WTC11 (cell line): ENCODE results near the gene HSF5. TPM values are rescaled to one million over a fixed set of nuclear protein-coding genes. Genes with fewer than 3 reads are reported as not detected.

Source experiments
- ATAC-seq: fragments of 200-7000 bp; cut with Tn5 transposase; 2 replicates; pipeline ENCODE4 v1.10.0; 2021; ENCODE audit warnings: mild to moderate bottlenecking, moderate library complexity
- CTCF ChIA-PET: fragments of 300-600 bp; sonication (Branson Sonifier 250); formaldehyde crosslinking; loops from one replicate; lab custom pipeline; 2021; ENCODE audit warnings: antibody characterized with exemption; lab: Charles Lee
- POLR2A ChIA-PET: fragments of 350-600 bp; sonication (Branson Sonifier 250); formaldehyde crosslinking; loops from one replicate; lab custom pipeline; 2021; ENCODE audit warnings: antibody characterized with exemption; lab: Charles Lee
- DNase-seq: peaks from one replicate; pipeline ENCODE4 v3.0.0; 2021; ENCODE audit warnings: low spot score
- H3K27ac Mint-ChIP-seq: 2 replicates; pipeline ENCODE4 v1.8.0; 2021; ENCODE audit warnings: mixed read lengths
- H3K27me3 Mint-ChIP-seq: 2 replicates; pipeline ENCODE4 v1.8.0; 2021; ENCODE audit warnings: low read depth, mild to moderate bottlenecking, moderate library complexity, mixed read lengths
- H3K36me3 Mint-ChIP-seq: 2 replicates; pipeline ENCODE4 v1.8.0; 2021; ENCODE audit warnings: mixed read lengths
- H3K4me1 Mint-ChIP-seq: 2 replicates; pipeline ENCODE4 v1.8.0; 2022; ENCODE audit warnings: mixed read lengths
- H3K4me3 Mint-ChIP-seq: 2 replicates; pipeline ENCODE4 v1.8.0; 2021; ENCODE audit warnings: mild to moderate bottlenecking, moderate library complexity, mixed read lengths
- H3K9me3 Mint-ChIP-seq: 2 replicates; pipeline ENCODE4 v1.8.0; 2021; ENCODE audit warnings: mixed read lengths
- ELF4 ChIP-seq: sonication (generic); formaldehyde crosslinking; IDR thresholded peaks from 2 replicates; pipeline ENCODE4 v1.8.1; 2022; ENCODE audit warnings: low read depth, mild to moderate bottlenecking, moderate library complexity, missing genetic modification reagents
- ESRRA ChIP-seq: sonication (generic); formaldehyde crosslinking; IDR thresholded peaks from 2 replicates; pipeline ENCODE4 v1.8.1; 2022; ENCODE audit warnings: mild to moderate bottlenecking, missing genetic modification reagents, borderline replicate concordance
- FOXJ3 ChIP-seq: sonication (generic); formaldehyde crosslinking; IDR thresholded peaks from 2 replicates; pipeline ENCODE4 v1.9.0; 2021; ENCODE audit warnings: missing genetic modification reagents, mild to moderate bottlenecking, borderline replicate concordance
- JAZF1 ChIP-seq: fragments of 250-450 bp; sonication (Bioruptor Pico); IDR thresholded peaks from 2 replicates; pipeline ENCODE4 v1.9.0; 2021; ENCODE audit warnings: moderate library complexity, mild to moderate bottlenecking, inconsistent platforms
- MYBL2 ChIP-seq: sonication (generic); formaldehyde crosslinking; IDR thresholded peaks from 2 replicates; pipeline ENCODE4 v1.8.1; 2023; ENCODE audit warnings: mild to moderate bottlenecking, moderate library complexity, missing genetic modification reagents
- SP1 ChIP-seq: sonication (generic); formaldehyde crosslinking; conservative IDR thresholded peaks from 2 replicates; pipeline ENCODE4 v1.8.1; 2022; ENCODE audit warnings: missing genetic modification reagents
- TEAD1 ChIP-seq: sonication (generic); formaldehyde crosslinking; IDR thresholded peaks from 2 replicates; pipeline ENCODE4 v1.8.0; 2022; ENCODE audit warnings: mild to moderate bottlenecking, missing genetic modification reagents
- ZBTB21 ChIP-seq: sonication (generic); formaldehyde crosslinking; IDR thresholded peaks from 2 replicates; pipeline ENCODE4 v1.8.1; 2023; ENCODE audit warnings: mild to moderate bottlenecking, missing genetic modification reagents, borderline replicate concordance
- total RNA-seq: library from RNA; stranded (reverse); gene quantifications from 3 replicates; pipeline ENCODE4 v1.2.3, GENCODE V29; 2021
- TF ChIP-seq, protein P1 (sequence below): sonication (generic); formaldehyde crosslinking; IDR thresholded peaks from 2 replicates; pipeline ENCODE4 v1.8.1; 2022; ENCODE audit warnings: missing genetic modification reagents, borderline replicate concordance
- TF ChIP-seq, protein P2 (sequence below): sonication (generic); formaldehyde crosslinking; IDR thresholded peaks from 2 replicates; pipeline ENCODE4 v1.8.1; 2023; ENCODE audit warnings: mild to moderate bottlenecking, missing genetic modification reagents, borderline replicate concordance
- TF ChIP-seq, protein P3 (sequence below): sonication (generic); formaldehyde crosslinking; IDR thresholded peaks from 2 replicates; pipeline ENCODE4 v1.8.0; 2022; ENCODE audit warnings: mild to moderate bottlenecking, missing genetic modification reagents
- TF ChIP-seq, protein P4 (sequence below): sonication (generic); formaldehyde crosslinking; conservative IDR thresholded peaks from 2 replicates; pipeline ENCODE4 v1.8.1; 2022; ENCODE audit warnings: mild to moderate bottlenecking, missing genetic modification reagents
- TF ChIP-seq, protein P5 (sequence below): sonication (generic); formaldehyde crosslinking; IDR thresholded peaks from 2 replicates; pipeline ENCODE4 v1.8.0; 2023; ENCODE audit warnings: missing genetic modification reagents, mild to moderate bottlenecking, borderline replicate concordance
- TF ChIP-seq, protein P6 (sequence below): fragments of 250-450 bp; sonication (Bioruptor Pico); IDR thresholded peaks from 2 replicates; pipeline ENCODE4 v1.8.0; 2021; ENCODE audit warnings: mild to moderate bottlenecking

Gene HSF5
- total RNA-seq, 1 experiment from 2014 or later = 0.09 TPM

DNA sequence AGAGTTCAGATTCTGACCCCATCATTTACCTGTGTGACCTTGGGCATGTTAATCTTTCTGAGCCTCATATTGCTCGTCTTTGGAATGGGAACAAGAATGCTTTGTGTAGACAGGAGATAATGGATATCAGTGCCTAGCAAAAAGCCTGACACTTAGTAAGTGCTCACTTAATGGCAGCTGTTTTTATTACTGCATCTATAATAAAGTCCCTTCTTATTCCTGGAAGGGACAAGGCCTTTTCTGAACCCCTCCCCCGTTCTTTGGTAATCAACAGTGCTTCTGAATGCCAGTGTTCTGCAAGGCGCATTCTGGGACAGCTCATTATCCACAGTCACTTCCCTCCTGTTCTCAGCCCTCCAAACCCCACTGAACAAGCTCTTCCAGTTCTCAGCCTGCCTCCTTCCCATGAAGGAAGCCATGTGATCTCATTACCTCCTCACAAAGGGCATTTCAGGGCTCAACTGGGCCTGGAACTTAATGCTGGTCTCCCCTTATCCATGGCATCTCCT, 111.1 kb downstream of the HSF5 start:
- CTCF ChIA-PET = interaction anchor here (0.8 to 2.1 kb wide), 3 partner anchors 12 to 59 kb away, joined by 3 to 11 read pairs (median 4); partner anchors contain the start of gene RNF43

DNA sequence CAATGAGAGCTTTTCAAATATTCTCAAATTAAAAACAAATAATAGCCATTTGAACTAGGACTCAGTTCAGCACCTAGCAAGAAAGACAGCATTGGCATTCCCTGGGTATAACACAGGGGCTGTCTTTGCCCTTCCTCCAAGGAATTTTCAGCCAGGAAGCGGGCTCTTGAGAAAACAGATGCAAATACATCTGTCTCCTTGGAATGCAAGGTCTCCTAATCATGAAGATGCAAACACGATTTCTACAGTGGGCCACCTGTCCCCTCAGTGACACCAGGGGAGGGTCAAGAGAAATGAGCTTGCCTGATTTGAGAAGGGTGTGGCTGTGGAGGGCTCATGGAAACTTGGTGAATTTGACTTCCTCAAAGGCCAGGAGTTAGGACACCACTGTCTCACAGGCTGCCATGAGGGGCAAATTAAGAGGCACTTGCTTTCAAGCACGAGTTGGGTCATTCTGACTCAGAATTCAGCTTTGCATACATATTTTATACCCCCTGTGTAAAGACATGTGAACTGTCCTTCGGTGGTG, 111.7 kb downstream of the HSF5 start:
- CTCF ChIA-PET = interaction anchor here (0.8 to 2.1 kb wide), 3 partner anchors 12 to 59 kb away, joined by 3 to 11 read pairs (median 4); partner anchors contain the start of gene RNF43
- H3K27ac Mint-ChIP-seq = peak overlapping the region; percentile 64; the same call in 1 of the 2 replicates

More for the DNA sequence above, 111.1 kb downstream of the HSF5 start:
- TF ChIP-seq ELF4 (CRISPR knock-in tag) (no peak), JAZF1 (no peak)
- TF ChIP-seq, protein P1, sequence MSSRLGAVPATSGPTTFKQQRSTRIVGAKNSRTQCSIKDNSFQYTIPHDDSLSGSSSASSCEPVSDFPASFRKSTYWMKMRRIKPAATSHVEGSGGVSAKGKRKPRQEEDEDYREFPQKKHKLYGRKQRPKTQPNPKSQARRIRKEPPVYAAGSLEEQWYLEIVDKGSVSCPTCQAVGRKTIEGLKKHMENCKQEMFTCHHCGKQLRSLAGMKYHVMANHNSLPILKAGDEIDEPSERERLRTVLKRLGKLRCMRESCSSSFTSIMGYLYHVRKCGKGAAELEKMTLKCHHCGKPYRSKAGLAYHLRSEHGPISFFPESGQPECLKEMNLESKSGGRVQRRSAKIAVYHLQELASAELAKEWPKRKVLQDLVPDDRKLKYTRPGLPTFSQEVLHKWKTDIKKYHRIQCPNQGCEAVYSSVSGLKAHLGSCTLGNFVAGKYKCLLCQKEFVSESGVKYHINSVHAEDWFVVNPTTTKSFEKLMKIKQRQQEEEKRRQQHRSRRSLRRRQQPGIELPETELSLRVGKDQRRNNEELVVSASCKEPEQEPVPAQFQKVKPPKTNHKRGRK = no peak
- POLR2A ChIA-PET = interaction anchor here (0.7 kb wide), 1 partner anchor 25 kb away, joined by 3 read pairs; the partner anchor contains the start of gene SUPT4H1
- Mint-ChIP-seq H3K4me3 (no peak overlapping the region), H3K27me3 (no peaks in the 10 kb centered on the region), H3K9me3 (no peaks in the 10 kb centered on the region), H3K27ac (peak overlapping the region; percentile 43), H3K36me3 (no peaks in the 10 kb centered on the region), H3K4me1 (peaks cover 42% of the 10 kb centered on the region)
- peak; percentile 42 for ATAC-seq
- no peak for DNase-seq

DNA sequence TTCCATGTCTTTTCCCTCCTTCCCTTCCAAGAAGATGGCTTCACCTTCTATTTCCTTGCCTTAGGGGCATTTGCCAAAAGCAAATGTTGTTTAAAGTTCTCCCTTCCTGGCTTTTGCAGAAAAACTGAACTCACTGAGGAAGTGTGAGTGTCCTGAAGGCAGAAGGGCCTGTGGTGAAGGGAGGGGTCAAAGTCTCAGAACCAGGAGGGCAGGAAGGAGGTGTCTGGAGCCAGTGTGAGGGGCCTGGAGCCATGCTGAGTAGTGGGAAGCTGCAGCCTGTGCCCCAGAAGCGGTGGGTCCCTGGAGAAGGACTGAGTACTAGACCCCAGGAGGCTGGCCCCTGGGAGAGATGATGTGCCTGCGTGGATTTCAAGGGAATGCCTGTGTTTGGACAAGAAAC, 112.4 kb downstream of the HSF5 start:
- Mint-ChIP-seq H3K4me3 (peak overlapping the region; percentile 7; the same call in 1 of the 2 replicates), H3K9me3 (no peaks in the 10 kb centered on the region), H3K27me3 (no peaks in the 10 kb centered on the region), H3K27ac (peak overlapping the region; percentile 69), H3K4me1 (peaks cover 40% of the 10 kb centered on the region), H3K36me3 (no peaks in the 10 kb centered on the region)
- ChIA-PET CTCF (no interaction called here), POLR2A (no interaction called here)
- no peak for DNase-seq
- peak; percentile 71 for ATAC-seq
- TF ChIP-seq, protein P2, sequence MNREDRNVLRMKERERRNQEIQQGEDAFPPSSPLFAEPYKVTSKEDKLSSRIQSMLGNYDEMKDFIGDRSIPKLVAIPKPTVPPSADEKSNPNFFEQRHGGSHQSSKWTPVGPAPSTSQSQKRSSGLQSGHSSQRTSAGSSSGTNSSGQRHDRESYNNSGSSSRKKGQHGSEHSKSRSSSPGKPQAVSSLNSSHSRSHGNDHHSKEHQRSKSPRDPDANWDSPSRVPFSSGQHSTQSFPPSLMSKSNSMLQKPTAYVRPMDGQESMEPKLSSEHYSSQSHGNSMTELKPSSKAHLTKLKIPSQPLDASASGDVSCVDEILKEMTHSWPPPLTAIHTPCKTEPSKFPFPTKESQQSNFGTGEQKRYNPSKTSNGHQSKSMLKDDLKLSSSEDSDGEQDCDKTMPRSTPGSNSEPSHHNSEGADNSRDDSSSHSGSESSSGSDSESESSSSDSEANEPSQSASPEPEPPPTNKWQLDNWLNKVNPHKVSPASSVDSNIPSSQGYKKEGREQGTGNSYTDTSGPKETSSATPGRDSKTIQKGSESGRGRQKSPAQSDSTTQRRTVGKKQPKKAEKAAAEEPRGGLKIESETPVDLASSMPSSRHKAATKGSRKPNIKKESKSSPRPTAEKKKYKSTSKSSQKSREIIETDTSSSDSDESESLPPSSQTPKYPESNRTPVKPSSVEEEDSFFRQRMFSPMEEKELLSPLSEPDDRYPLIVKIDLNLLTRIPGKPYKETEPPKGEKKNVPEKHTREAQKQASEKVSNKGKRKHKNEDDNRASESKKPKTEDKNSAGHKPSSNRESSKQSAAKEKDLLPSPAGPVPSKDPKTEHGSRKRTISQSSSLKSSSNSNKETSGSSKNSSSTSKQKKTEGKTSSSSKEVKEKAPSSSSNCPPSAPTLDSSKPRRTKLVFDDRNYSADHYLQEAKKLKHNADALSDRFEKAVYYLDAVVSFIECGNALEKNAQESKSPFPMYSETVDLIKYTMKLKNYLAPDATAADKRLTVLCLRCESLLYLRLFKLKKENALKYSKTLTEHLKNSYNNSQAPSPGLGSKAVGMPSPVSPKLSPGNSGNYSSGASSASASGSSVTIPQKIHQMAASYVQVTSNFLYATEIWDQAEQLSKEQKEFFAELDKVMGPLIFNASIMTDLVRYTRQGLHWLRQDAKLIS = no peak
- TF ChIP-seq TEAD1 (CRISPR knock-in tag) (no peak), SP1 (CRISPR knock-in tag) (no peak), FOXJ3 (no peak), ZBTB21 (CRISPR knock-in tag) (no peak), ESRRA (CRISPR knock-in tag) (no peak), MYBL2 (CRISPR knock-in tag) (no peak)
- TF ChIP-seq, protein P3, sequence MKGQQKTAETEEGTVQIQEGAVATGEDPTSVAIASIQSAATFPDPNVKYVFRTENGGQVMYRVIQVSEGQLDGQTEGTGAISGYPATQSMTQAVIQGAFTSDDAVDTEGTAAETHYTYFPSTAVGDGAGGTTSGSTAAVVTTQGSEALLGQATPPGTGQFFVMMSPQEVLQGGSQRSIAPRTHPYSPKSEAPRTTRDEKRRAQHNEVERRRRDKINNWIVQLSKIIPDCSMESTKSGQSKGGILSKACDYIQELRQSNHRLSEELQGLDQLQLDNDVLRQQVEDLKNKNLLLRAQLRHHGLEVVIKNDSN (CRISPR knock-in tag) = no peak
- TF ChIP-seq, protein P4, sequence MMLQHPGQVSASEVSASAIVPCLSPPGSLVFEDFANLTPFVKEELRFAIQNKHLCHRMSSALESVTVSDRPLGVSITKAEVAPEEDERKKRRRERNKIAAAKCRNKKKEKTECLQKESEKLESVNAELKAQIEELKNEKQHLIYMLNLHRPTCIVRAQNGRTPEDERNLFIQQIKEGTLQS (CRISPR knock-in tag) = no peak
- TF ChIP-seq, protein P5, sequence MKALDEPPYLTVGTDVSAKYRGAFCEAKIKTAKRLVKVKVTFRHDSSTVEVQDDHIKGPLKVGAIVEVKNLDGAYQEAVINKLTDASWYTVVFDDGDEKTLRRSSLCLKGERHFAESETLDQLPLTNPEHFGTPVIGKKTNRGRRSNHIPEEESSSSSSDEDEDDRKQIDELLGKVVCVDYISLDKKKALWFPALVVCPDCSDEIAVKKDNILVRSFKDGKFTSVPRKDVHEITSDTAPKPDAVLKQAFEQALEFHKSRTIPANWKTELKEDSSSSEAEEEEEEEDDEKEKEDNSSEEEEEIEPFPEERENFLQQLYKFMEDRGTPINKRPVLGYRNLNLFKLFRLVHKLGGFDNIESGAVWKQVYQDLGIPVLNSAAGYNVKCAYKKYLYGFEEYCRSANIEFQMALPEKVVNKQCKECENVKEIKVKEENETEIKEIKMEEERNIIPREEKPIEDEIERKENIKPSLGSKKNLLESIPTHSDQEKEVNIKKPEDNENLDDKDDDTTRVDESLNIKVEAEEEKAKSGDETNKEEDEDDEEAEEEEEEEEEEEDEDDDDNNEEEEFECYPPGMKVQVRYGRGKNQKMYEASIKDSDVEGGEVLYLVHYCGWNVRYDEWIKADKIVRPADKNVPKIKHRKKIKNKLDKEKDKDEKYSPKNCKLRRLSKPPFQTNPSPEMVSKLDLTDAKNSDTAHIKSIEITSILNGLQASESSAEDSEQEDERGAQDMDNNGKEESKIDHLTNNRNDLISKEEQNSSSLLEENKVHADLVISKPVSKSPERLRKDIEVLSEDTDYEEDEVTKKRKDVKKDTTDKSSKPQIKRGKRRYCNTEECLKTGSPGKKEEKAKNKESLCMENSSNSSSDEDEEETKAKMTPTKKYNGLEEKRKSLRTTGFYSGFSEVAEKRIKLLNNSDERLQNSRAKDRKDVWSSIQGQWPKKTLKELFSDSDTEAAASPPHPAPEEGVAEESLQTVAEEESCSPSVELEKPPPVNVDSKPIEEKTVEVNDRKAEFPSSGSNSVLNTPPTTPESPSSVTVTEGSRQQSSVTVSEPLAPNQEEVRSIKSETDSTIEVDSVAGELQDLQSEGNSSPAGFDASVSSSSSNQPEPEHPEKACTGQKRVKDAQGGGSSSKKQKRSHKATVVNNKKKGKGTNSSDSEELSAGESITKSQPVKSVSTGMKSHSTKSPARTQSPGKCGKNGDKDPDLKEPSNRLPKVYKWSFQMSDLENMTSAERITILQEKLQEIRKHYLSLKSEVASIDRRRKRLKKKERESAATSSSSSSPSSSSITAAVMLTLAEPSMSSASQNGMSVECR (CRISPR knock-in tag) = no peak

More for the DNA sequence above, 111.7 kb downstream of the HSF5 start:
- no peaks in the 10 kb centered on the region for H3K36me3 Mint-ChIP-seq
- H3K4me3 Mint-ChIP-seq = no peak overlapping the region
- H3K4me1 Mint-ChIP-seq = peaks cover 42% of the 10 kb centered on the region
- no peak for TF ChIP-seq TEAD1 (CRISPR knock-in tag)
- TF ChIP-seq, protein P6, sequence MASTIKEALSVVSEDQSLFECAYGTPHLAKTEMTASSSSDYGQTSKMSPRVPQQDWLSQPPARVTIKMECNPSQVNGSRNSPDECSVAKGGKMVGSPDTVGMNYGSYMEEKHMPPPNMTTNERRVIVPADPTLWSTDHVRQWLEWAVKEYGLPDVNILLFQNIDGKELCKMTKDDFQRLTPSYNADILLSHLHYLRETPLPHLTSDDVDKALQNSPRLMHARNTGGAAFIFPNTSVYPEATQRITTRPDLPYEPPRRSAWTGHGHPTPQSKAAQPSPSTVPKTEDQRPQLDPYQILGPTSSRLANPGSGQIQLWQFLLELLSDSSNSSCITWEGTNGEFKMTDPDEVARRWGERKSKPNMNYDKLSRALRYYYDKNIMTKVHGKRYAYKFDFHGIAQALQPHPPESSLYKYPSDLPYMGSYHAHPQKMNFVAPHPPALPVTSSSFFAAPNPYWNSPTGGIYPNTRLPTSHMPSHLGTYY (CRISPR knock-in tag) = no peak
- no peaks in the 10 kb centered on the region for H3K9me3 Mint-ChIP-seq
- no peaks in the 10 kb centered on the region for H3K27me3 Mint-ChIP-seq
- no peak for DNase-seq
- POLR2A ChIA-PET = interaction anchor here (0.7 kb wide), 1 partner anchor 25 kb away, joined by 3 read pairs; the partner anchor contains the start of gene SUPT4H1
- ATAC-seq = peak; percentile 37; the same call in 1 of the 2 replicates
